GM12872 (cell line): ENCODE data around the gene CERK.

Source experiments
- CTCF ChIP-seq: IDR thresholded peaks from 3 replicates; pipeline ENCODE4 v1.5.1; 2011; ENCODE audit warnings: low read depth, mild to moderate bottlenecking, low read length, moderate library complexity; ENCODE audit not compliant: insufficient read depth

CERK gene

DNA sequence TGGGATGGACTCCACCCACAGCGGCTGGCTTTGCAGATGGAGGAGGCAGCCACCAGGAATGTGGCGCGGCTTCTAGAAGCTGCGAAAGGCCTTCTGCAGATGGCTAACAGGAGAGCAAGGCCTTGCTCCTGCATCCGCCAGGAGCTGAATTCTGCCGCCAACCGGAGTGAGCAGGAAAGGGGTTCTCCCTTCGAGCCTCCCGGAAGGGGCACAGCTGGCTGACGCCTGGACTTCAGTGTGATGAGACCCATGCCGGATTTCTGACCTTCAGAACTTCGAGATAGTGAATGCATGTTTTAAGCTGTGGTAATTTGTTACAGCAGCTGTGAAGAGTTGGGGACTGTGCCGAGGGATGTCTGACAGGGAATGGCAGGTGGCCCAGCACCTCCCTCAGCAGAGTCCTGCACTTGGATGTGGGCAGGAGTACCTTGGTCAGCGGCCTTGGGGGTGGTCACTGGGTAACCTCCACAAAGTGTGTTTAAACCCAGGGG lies 32.1 kb upstream of the CERK start:
- no peak for TF ChIP-seq CTCF

DNA sequence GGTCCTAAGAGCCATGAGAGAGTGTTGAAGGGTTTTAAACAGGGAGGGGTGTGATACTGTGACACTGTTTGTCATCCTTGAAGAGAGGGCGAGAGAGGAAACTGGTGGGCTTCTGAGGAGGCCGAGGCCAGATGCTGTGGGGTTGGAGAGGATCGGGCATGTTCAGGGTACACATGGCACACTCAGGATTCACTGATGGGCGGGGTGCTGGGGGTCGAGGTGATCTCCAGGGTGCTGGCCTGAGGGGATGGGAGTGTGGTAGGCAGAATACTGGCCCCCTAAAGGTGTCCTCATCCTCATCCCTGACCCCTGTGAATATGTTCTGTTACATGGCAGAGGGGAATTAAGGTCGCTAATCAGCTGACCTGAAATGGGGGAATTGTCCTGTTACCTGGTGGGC lies 31.7 kb upstream of the CERK start:
- TF ChIP-seq CTCF = no peak

DNA sequence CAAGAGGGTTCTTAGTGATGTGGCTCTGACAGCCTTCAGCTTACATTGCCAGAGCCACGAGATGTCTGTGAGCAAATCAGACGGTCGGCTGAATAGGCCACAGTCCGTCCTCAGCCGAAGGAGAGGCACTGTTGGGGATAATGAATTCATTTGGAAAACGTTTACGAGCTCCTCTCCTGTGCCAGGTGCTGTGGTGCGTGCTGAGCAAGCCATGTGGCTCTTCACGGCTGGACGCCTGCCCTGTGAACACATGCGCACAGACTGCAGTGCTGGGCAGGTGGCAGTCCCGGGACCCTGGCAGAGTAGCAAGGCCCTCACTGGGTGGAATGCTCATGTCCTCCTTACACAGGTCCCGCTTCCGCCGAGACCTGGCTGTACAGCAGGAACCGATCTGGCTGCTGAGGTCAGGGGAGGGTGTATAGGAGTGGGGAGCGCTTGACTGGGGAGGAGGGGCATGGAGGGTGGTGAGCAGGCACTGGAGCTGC lies 31.2 kb upstream of the CERK start:
- no peak for TF ChIP-seq CTCF

DNA sequence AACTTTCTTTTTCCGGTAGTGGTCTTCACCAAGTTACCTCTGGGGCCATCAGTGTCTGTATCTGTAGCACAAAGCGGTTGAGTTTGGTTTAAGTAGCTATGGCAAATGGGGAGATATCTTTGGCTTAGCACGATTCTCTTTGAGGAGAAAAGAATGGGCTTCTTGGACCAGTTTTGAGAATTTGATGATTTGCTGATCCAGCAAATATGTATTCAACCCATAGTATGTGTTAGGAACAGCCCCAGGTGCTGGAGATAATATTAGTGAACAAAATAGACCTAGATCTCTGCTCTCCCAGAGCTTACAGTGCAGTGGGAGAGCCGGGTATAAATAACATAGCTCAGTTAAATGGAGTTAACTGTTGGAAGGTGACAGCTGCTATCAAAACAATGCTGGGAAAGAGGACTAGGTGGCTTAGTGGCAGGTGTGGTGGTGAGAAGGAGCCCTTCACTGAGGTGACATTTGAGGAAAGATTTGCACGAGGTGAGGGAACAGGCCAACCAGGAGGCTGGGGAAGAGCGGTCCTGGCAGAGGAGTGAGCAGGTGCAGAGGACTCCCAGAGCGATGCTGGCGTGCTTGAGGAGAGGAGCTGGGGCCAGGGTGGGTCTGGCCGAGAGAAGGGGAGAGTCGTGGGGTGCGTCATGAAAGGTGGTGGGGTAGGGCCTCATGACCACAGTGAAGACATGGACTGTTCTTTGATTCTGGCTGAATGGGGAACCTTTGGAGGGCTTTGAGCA lies 29.4 kb upstream of the CERK start:
- TF ChIP-seq CTCF = no peak

DNA sequence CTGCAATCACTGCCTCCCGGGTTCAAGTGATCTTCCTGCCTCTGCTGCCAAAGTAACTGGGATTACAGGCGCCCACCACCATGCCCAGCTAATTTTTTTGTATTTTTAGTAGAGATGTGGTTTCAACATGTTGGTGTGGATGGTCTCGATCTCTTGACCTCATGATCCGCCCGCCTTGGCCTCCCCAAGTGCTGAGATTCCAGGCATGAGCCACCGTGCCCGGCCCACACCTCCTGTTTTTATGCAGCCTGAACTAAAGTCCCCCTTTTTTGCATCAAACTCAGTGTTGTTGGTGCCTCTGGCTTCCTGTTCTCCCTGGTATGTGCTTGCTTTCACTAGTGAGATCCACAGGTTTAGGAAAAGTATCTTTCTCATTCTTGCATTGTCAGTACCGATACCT lies 28.6 kb upstream of the CERK start:
- TF ChIP-seq CTCF = no peak

GRCh38 chr22:46764779-46765485 lies 26.9 kb upstream of the CERK start:
- TF ChIP-seq CTCF = no peak

- TF ChIP-seq CTCF = no peak
These were observed 26.2 kb upstream of the CERK start for GRCh38 chr22:46764140-46764680.
